ENCODE data around the gene EPS15.
"Not testable (repeated sequence)": the region's sequence is repeated elsewhere in the genome, so short reads cannot be mapped to it uniquely, and the experiment has no call there.

GRCh38 chr1:51448844-51449454 lies 70.1 kb downstream of the EPS15 start:
- TF ChIP-seq POLR2A (IDR thresholded peaks at IDR 0.05; ENCODE audit: low read depth, low read length); POLR2AphosphoS5 (IDR thresholded peaks at IDR 0.05; ENCODE audit: low read depth, low read length); TAF1 (IDR thresholded peaks at IDR 0.05; ENCODE audit: low read depth, low read length); PAX5 (IDR thresholded peaks at IDR 0.05; ENCODE audit: insufficient read depth, low read length, severe bottlenecking); POU2F2 (IDR thresholded peaks at IDR 0.05; ENCODE audit: low read depth, low read length); SPI1 (IDR thresholded peaks at IDR 0.05; ENCODE audit: low read depth, low read length): not testable (repeated sequence)

Data from GM12891 (cell line).